Activated T-cell treated with anti-CD3 and anti-CD28 coated beads for 1 hour (primary cell): ENCODE measurements around the gene ACIN1.
A peak's percentile ranks its signal among the peaks of the same experiment; 100 is the strongest.
"Not testable (repeated sequence)": the region's sequence is repeated elsewhere in the genome, so short reads cannot be mapped to it uniquely, and the experiment has no call there.

Source experiments
- DNase-seq: peaks from one replicate; pipeline ENCODE4 v3.0.0-alpha.2; 2020; ENCODE audit warnings: low read depth

The ACIN1 gene

DNA sequence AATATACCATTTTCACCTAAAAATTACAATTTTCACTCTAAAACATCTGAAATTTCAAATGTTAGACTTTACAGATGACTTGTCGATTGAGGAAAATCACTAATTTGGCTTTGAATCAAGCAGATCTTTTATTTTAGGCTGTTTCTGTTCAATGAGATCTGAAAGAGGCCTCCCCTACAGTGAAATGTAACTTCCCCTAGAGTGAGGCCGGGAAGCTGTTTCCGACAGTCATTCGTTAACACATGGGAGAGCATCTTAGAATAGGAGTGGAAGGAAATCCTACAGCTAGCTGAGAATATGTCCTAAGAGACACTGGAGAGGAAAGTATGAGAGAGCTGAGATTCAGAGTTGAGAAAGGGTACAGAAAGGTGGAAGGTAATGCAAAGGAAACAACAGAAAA lies 79.3 kb downstream of the ACIN1 start:
- DNase-seq: no peak

DNA sequence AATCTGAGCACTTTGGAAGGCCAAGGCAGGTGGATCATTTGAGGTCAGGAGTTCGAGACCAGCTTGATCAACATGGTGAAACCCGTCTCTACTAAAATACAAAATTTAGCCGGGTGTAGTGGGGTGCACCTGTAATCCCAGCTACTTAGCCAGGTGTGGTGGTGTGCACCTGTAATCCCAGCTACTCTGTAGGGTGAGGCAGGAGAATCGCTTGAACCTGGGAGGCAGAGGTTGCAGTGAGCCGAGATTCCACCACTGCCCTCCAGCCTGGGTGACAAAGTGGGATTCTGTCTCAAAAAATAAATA lies 81.2 kb downstream of the ACIN1 start:
- not testable (repeated sequence) for DNase-seq

DNA sequence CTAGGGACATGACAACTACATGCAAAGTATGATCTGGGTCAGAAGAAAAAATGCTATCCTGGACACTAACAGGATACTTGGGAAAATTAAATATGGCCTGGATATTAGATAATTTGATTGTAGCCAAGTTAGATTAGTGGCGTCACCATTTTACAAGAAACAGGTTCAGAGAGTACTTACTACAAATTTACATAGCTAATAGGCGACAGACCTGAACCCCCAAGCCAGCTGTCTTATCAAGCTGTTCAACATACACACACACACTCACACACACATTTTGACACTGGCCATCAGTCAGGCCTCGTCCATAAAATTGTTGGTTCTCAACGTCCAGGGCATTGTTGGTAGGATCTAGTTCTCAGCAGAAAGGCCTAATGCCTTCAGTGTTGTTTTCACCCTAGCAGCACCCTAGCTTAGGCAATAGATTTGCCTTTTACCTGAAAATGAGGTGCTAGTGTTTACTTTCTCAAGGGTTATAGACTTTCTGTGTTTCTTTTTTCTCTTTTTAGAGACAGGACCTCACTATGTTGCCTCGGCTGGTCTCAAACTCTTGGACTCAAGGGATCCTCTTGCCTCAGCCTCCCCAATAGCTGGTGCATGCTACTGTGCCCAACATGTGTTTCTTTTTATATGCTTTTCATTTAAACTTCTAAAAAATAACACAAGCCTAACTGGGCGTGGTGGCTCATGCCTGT lies 81.7 kb downstream of the ACIN1 start:
- DNase-seq: no peak

DNA sequence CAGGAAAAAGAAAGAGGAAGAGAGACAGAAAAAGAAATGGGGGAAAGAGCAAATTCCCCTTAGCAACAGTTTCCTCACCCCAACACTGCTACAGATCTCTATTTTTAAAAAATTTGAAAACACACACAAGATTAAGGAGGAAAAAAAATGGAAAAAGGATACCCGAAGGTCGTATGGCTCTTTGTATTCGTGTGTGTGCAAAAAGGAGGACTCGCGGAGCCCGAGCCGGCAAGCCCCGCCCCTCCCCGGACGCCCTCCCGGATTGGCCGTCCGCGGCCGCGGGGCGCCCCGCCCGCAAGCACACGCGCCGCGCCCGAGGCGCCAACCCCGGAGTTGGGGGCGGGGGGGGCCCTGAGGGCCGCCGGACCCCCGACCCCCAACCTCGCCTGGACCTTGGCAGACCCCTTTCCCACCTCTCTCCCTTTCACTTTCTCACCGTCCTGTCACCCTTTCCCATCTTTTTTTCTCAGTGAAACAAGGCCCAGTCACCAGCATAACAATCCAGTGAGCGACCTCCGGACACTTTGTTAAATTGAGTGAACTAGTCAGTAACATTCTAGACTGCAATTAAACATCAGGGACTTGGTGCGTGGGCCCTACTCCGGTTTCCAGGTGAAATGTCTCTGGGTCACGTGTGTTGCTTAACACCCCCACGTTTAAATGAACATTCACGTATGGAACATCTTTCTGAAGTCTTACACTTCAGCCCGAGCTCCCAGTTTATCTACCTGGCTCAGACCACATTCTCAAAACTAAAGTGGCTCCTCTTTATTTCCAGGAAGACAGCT lies 84.8 kb downstream of the ACIN1 start, which contains the start of gene C14orf93:
C14orf93 (minus strand) TSS at position 205 of the 788 bp plus-strand sequence. CDS start 11,120 bp downstream, outside the sequence.
- DNase-seq: peak; percentile 72

DNA sequence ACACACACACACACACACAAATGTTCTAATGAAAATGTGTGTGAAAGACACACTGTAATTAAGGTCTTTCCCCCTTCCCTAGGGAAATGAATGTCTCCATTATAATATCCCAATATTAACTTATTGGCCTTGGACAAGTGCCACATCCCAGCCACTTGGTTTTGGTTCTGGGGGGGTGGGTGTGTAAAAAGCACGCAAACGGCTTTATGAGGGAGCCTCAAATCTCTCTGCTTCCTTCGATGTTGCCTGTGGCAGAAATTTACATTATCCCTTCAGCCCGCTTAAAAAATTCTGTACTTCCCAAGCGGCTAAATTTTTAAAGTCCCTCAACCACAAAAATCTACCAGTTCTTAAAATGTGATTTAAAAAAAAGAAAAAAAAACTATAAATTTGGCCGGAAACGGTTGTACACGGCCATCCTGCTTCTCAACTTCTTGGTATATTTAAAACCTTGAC lies 85.4 kb downstream of the ACIN1 start:
- DNase-seq: no peak

DNA sequence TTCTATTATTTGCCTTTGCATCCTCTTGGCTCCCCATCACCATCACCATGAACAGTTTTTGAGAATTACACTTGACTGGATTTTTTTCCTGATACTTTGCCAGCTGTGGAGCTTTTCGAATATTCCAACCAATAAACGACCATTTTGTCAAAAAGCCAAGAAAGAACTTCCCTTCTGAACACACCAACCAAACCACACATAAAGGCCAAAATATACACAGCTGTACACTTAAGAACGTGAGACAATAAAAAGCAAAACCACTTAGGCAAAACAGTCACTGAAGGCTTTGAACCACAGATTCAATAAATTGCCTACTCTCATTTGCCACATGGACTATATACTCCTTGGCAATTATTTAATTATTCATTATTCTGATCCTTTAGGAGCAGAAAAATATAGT lies 86.1 kb downstream of the ACIN1 start:
- no peak for DNase-seq
